HG03060 (cell line): Measurements from ENCODE around the gene TRIM31.

Experiments used
- ATAC-seq: cut with Tn5 transposase; IDR thresholded peaks from one replicate; pipeline ENCODE4 v1.9.1; 2021; ENCODE audit warnings: low read depth, moderate number of reproducible peaks; ENCODE audit not compliant: unreplicated experiment

Gene TRIM31, protein sequence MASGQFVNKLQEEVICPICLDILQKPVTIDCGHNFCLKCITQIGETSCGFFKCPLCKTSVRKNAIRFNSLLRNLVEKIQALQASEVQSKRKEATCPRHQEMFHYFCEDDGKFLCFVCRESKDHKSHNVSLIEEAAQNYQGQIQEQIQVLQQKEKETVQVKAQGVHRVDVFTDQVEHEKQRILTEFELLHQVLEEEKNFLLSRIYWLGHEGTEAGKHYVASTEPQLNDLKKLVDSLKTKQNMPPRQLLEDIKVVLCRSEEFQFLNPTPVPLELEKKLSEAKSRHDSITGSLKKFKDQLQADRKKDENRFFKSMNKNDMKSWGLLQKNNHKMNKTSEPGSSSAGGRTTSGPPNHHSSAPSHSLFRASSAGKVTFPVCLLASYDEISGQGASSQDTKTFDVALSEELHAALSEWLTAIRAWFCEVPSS

DNA sequence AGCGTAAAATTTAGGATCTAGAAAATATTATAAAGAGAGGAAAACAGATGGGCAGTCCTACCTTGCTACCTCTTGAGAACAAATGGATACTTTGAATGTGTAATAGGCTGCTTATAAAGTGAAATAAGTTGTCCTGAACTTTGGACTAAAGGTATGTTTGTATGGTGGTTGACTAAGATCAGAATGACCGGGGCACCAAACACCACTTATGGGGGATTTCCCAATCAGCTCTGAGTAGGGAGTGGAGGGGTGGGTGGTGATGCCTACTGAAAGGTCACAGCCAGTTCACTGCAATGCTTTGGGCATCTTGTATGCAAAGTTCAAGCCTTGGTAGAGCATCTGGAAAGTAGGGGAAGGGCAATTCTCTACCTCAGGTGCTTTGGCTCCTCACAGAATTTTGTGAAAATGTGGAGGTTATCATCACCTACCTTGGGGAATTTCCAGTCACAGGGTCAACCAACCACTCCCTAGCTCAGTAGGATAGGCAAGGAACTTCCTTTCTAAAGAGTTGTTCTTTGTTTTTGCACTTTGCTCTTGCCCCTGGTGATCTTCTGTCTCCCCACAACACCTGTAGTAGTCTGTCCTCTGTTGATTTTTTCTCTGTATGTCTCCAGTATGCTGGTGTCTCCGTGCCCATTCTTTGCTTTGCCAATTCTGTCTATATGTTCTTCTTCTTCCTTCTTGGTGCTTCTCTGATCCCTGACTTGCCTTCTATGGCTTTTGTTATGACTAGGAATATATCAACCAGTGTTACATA is at the start of gene TRIM31:
Gene TRIM31 (minus strand): TSS at position 88 of the 757 bp plus-strand sequence. CDS start 285 bp downstream, outside the sequence.
- ATAC-seq: no peak

DNA sequence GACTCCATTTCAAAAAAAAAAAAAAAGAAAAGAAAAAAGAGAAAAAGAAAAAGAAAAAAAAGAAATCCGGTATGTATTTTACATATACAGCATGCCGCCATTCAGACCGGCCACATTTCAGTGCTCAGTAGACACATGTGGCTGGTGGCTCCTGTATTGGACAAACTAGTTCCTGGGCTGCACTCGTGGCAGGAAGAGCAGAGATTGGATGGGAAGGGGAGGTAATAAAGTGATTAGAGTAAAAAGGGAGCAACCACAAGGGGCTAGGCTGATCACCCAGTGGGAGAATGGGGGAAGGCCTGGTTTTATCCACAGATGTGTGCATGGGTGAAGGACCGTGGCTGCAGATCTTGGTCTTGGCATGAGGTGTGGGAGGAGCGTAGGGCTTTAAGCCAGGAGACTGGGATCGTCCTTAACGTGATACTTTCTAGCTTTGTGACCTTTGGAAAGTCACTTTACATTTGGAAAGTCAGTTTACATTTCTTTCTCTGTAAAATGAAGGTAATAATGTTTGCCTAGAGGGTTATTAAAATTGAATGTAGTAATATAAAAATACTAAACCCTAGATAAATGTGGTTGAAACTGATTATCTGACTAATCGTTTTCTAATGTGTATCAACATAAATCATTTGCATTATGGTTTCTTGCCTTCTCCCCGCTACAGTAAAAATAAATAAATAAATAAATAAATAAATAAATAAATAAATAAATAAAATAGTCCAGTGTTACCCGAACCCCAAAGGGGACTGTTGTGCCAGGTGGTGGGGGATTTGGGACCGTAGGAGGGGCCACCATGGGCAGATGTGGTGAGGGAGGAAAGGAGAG is 49.6 kb upstream of the TRIM31 start:
- ATAC-seq: no peak

DNA sequence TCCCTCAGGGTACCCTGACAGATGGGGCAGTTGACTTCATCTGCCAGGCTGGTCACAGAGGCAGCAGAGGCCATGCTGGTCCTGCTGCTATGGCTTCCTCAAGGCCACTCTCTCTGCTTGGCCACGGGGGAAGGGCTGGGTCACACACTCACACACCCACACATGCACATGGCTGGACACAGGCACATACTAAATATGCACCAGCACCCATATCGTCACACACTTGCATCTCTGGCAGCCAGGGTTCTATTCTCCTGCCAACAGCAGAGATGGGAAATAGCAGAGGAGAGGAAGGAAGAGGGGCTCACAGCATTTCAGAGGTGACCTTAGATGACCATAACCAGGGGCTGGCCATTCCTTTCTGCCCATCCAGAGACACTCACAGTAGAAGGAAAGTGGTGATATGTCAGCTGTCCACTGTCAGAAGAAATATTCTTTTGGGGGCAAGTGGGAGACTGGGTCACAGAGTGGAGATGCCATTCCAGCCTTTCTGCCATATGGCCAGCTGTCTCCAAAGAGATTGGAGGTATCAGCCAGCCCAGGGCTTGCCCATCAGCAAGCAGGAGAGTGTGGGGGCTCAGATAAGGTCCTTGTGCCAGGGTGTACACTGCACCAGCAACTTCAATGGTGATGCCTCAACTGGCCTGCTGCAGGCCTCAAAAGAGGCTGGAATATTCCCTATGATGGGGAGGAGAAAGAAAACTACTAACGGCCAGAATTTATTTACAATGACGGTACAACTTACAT is 48.1 kb upstream of the TRIM31 start, which contains the start of gene TRIM10:
Gene TRIM10 (minus strand): TSS at position 427 of the 747 bp plus-strand sequence. CDS start 353 bp downstream, at position 74.
- ATAC-seq: no peak

DNA sequence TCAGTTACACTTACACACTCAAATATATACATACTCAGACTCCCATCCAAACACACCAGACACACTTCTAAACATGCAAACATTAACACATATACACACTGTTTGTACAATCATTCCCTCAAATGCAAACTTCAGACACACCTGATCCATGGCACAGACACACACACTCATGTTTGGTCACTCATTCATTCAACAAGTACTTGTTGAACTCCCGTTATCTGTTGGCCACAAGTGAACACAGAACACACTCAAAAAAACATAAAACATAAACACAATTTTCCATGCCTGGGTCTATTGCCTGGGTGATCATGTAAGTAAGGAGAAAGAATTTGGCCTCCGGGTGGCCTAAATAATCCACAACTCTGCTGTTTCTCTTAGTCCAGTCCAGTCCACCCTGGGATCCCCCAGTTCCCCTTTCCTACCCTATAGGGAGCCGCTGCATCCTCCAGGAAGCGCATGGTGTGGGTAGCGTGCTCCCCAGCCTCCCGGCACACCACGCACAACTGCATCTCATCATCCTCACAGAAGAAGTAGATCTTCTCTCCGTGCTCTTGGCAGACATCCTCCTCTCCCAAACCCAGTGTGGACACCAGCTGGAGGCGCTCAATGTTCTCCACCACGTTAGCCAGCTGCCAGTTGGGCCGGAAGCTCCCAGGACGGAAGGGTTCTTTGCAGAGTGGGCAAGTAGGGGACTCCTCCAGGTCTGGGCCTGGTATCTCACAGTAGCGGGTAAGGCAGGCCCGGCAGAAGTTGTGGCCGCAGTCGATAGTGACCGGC is 47.3 kb upstream of the TRIM31 start:
- ATAC-seq: no peak

DNA sequence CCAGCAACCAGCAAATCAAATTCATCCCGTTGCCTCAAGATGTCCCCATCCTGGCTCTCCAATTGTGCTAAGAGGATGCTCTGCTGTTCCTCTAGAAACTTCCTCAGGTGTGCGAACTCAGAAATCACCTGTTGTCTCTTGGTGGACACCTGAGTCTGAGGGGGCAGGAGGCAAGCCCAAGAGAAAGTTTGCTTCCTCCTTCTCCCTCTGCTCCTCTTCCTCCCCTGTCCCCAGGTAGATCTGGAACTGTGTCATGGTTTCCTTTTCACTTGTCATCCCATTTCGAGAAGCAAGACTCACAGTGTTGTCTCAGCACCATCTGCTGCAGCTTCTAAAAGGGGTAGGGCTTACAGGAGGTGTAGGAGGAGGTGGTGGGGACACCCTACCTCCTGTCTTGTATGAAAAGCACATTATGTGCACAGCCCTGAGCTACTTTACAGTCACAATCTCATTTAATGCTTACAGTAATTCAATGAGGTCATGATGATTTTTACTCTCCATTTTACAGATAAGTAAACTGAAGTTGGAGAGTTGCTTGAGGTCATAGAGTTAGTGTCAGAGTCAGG is 45.7 kb upstream of the TRIM31 start:
- no peak for ATAC-seq

DNA sequence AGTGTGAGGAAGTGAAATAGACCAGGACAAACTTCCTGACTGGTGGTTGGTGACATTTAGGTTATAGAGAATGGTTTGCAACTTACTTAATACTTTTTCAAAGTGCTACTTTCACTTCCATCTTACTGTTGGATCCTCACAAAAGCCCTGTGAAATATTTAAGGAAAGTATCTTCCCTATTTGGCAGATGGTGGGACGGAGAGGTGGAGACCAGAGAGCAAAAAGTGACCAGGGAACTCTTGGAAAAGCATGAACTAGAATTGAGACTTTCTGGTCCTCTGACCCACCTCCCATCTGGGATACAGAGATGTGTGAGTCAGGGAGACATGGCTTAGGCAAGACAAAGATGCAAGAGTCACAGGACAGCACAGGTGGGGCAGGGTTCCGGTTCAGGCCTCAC is 45.1 kb upstream of the TRIM31 start:
- ATAC-seq: no peak

DNA sequence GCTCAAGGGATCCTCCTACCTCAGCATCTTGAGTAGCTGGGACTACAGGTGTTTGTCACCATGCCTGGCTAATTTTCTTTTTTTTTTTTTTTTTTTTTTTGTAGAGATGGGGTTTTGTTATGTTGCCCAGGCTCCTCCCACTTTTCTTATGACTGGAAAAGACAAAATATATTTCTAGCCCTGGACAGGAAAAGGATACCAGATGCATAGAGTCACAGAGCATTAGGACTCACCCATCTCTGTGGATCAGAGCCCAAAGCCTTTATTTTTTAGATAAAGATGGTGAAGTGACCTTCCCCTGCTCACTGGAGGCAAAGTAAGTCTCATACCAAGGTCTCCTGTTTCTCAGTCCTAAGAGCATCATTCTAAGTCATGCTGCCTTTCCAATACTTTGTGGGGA is 44.7 kb upstream of the TRIM31 start:
- ATAC-seq: no peak

DNA sequence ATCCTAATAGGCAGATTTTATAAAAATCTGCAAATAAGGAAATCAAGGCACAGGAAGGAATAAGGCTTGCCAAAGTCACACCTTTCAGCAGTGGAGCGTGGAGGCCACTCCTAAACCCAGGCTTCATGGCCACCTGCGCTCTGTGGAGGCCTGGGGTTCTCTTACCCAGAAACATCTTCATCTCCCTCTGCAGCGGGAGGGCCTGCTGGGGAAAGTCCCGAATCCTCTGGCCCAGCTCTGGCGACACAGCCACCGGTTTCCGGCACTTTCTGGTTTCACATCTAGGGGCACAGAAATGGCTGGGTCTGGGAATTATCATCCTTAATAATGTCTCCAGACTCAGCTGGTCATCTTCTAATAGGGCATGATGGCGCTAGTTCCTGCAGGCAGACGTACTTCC is 43.9 kb upstream of the TRIM31 start:
- ATAC-seq: no peak

DNA sequence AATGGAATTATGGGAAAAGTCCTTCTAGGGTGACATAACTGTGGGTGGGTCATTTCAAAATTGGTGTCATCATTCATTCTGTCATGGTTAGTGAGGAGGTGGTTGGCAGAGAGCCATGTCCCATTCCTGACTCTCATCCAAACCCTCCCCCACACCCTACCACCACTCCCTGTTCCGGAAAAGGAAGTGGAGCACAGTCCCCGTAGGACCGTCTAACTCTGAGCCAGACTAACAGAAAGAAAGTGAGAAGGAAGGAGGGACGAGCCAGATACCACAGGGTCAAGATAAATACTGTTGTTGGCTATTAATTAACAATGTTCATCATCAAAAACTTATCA is 43.3 kb upstream of the TRIM31 start:
- no peak for ATAC-seq

DNA sequence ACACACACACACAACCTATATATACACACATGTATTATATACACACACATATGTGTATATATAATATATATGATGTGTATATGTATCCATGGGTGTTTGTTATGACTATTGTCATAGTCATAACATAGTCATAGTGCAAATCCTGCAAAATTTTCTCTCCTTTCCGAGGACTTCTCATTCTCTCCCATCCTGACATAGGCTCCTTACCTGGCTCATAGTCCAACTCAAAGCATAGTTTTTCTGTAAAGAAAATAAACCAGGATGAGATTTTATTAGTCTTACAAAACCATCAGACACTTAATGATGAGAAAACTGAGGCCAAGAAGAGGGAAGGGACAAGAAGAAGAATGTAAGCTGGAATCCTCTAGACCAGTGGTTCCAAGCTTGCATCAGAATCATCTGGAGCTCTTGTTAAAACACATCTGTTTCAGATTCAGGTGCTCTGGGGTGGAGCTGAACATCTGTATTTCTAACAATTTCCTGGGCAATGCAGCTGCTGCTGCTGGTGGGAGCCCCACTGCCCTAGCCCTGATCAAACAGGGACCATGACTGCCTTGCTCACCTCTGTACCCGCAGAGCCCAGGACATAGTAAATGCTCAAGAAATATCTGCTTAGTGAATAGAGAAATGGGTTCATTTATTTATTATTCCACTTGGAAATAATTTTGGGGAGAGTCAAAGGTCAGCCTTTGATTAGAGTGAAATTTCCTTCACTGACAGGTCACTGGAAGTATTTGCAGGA is 42.8 kb upstream of the TRIM31 start:
- ATAC-seq: no peak

DNA sequence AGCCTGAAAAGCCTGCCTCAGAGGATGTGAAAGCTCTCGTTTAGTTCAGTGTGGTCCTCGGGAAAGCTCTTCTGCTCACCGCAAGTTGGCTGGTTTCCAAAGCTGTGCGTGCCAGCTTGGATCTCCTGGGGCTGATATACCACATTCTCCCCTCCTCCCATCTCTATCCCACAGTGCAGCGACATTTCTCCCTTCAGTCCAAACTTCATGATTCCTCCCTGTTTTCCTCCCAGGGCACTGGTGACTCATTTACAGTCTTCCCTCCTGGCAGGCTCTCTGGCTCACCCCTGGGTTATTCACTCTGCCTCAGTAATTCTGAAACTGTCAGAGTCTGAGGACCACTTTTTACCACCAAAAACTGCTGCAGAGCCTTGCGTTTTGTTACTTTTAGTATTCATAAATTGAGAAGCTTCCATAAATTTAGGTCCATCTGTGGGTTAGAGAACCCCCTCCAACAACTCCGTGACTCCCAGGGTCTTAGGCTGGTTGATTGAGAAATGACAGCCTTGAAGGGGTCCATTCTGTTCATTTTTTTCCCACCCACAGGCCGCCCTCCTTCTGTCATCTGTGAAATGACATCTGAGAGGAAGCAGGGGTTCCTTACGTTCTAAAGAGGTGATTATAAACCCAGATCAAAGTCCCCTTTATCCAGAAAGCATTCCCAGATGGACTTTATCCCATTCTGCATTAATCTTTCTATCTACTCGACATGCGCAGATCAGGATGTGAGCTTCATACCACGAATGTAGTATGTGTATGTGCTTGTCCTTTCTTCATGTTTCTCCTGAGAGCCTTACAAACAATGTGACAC is 42.0 kb upstream of the TRIM31 start:
- ATAC-seq: no peak

DNA sequence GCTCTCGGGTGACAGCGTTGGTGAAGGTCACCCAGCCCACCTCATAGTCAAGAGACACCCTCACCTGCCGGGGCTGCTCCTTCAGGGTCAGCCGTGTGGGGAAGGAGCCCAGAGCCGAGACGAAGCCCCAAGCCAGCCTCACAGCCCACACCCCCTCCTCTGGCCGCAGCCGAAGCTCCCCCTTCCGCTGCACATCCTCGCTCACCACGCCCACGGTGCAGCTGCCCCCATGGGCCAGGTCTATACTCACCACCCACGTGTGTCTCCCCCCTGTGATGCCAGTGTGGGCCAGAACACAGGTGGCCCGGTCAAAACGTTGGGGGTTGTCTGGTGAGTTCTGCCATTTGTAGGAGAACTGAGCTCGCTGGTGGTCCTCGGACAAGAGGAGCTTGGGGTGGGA is 41.2 kb upstream of the TRIM31 start:
- ATAC-seq: no peak

DNA sequence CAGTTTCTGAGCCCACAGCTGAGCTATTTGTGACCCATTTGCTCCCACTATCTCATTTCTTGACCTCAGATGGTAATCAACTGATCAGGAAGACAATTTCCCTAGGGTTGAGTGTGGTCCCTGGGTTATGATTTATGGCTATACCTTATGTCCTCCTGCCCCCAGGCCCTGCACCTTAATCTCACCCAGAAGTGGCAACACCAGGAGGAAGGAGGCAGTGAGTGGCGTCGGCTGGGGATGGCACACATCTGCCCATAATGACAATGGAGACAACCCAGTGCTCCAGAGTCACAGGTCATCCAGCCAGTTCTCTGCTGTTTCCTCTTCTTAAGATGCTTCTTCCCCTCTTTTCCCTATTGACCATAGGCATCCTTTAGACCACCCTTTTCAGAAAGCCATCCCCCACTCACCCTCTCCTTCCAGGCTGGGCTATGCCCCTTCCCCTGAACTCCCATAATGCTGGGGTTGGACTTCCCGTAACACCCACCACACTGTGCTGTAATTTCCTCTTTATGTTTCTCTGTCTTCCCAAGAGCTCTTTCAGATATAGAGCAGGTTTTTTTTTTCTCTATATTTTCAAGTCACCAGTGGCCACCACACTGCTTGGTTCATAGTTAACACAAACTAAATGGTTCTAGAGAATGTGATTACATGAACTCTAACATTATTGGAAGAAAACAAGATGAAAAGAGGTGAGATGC is 40.2 kb upstream of the TRIM31 start:
- no peak for ATAC-seq

DNA sequence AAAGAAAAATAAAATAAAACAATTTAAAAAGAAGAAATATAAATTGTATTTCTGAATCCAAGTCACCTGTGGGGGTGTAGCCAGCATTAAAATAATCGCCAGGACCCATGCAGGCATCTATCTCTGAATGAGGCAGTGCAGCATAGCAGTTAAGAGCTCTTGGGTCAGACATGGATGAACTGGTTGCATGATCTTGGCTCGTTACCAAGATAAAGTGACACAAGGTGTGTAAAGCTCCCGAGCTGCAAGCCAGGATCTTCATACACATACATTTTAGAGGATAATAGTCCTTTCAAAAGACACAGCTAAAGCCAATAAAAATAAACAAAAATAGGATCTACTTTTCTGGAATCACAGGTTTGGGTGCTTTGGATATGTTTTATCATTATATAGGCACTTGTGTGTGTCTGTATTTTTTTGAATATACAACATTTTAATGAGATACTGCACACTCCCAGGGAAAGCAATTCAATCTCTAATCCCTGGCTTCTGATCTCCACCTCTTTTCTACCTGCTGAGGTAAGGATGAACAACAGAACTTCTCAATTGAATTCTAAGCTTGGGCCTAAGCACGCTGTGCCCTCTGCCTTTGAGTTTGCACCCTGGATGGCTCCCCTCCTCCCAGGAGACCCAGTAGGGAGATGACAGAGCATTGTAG is 39.3 kb upstream of the TRIM31 start:
- no peak for ATAC-seq

DNA sequence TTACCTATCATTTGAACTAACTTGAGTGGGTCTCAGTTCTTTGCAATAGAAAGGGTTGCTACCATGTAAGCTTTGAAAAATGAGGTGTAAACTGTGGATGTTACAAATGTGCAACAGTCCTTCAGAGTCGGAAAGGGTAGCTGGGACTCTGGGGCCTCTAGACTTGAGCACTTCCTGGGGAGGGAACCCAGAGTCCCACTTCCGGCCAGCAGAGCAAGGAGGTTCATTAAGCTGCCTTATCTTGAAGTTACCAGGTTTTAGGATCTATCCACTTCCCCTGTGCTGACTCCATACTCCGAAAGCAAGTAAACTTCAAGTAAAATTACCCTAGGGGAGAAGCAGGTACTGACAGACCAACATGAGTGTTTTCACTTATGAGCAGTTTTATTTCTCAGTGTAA is 38.7 kb upstream of the TRIM31 start:
- ATAC-seq: no peak

DNA sequence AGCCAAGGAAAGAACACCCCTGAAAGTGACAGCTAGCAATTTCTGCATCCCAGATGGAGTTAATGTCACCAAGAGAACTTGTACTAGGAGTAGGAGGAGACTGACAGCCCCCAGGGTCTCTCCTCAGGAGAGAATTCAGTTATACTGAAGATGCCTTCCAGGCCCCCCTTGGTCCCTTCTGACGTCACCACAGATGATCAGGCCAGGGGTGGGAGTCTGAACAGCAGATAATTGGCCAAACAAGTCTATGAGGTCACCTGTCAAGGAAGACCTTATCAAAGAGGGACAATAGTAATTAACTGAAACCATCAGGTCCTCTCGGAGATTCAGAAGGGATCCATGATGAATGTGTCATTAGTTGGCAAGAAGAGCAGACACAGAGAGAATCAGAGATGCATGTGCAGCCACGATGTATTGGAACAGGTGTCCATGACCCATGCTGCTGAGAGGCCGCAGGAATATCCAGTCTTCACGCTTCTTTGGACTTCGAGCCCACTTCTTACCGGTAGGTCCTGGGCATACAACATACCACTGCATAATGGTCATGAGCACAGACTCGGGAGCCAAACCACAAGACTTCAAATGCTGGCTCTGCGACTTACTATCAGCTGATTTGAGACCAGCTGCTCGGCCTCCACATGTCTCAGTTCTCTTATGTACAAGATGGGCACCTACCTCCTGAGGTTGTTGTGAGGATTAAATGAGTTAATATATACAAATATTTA is 37.9 kb upstream of the TRIM31 start:
- no peak for ATAC-seq
